ENCODE data around the gene SLC7A6.

Gene SLC7A6

GRCh38 chr16:68306633-68307032 is 42.3 kb downstream of the SLC7A6 start:
- TF ChIP-seq ISL1 (CRISPR knock-in tag; IDR thresholded peaks at IDR 0.05) (no peak), TSHZ2 (CRISPR knock-in tag; IDR thresholded peaks at IDR 0.05) (no peak), ZC3H10 (CRISPR knock-in tag; IDR thresholded peaks at IDR 0.05) (no peak), CSRNP3 (CRISPR knock-in tag; IDR thresholded peaks at IDR 0.05) (no peak), GLIS3 (CRISPR knock-in tag; IDR thresholded peaks at IDR 0.05) (no peak), CSDC2 (CRISPR knock-in tag; IDR thresholded peaks at IDR 0.05) (no peak), ZNF8 (CRISPR knock-in tag; IDR thresholded peaks at IDR 0.05) (no peak), ESRRG (CRISPR knock-in tag; IDR thresholded peaks at IDR 0.05) (no peak), PATZ1 (CRISPR knock-in tag; IDR thresholded peaks at IDR 0.05; ENCODE audit: borderline replicate concordance) (no peak), ZNF70 (CRISPR knock-in tag; IDR thresholded peaks at IDR 0.05) (no peak), ZNF565 (CRISPR knock-in tag; conservative IDR thresholded peaks at IDR 0.05; ENCODE audit: low read depth) (no peak), RARB (CRISPR knock-in tag; IDR thresholded peaks at IDR 0.05) (no peak), OSR1 (CRISPR knock-in tag; IDR thresholded peaks at IDR 0.05) (no peak), POU6F1 (CRISPR knock-in tag; IDR thresholded peaks at IDR 0.05; ENCODE audit: borderline replicate concordance, low read depth) (no peak), ZFP30 (CRISPR knock-in tag; IDR thresholded peaks at IDR 0.05) (no peak), TOX (CRISPR knock-in tag; IDR thresholded peaks at IDR 0.05; ENCODE audit: borderline replicate concordance) (no peak), CREB5 (CRISPR knock-in tag; IDR thresholded peaks at IDR 0.05; ENCODE audit: low read depth) (no peak), TCF4 (CRISPR knock-in tag; IDR thresholded peaks at IDR 0.05; ENCODE audit: borderline replicate concordance) (no peak), ARNTL (CRISPR knock-in tag; IDR thresholded peaks at IDR 0.05; ENCODE audit: borderline replicate concordance, low read depth) (no peak), BACH2 (CRISPR knock-in tag; IDR thresholded peaks at IDR 0.05; ENCODE audit: borderline replicate concordance) (no peak)
- ATAC-seq: no peak

GRCh38 chr16:68309799-68310198 is 45.5 kb downstream of the SLC7A6 start:
- no peak for TF ChIP-seq ISL1 (CRISPR knock-in tag; IDR thresholded peaks at IDR 0.05)
- TF ChIP-seq BACH2 (CRISPR knock-in tag; IDR thresholded peaks at IDR 0.05; ENCODE audit: borderline replicate concordance): no peak
- TF ChIP-seq GLIS3 (CRISPR knock-in tag; IDR thresholded peaks at IDR 0.05): no peak
- no peak for TF ChIP-seq ESRRG (CRISPR knock-in tag; IDR thresholded peaks at IDR 0.05)
- TF ChIP-seq OSR1 (CRISPR knock-in tag; IDR thresholded peaks at IDR 0.05): no peak
- no peak for TF ChIP-seq ZFP3 (CRISPR knock-in tag; IDR thresholded peaks at IDR 0.05)
- TF ChIP-seq SNAI2 (CRISPR knock-in tag; IDR thresholded peaks at IDR 0.05): no peak
- no peak for TF ChIP-seq TCF4 (CRISPR knock-in tag; IDR thresholded peaks at IDR 0.05; ENCODE audit: borderline replicate concordance)
- no peak for TF ChIP-seq RARB (CRISPR knock-in tag; IDR thresholded peaks at IDR 0.05)
- TF ChIP-seq CREB5 (CRISPR knock-in tag; IDR thresholded peaks at IDR 0.05; ENCODE audit: low read depth): no peak
- no peak for TF ChIP-seq ZNF8 (CRISPR knock-in tag; IDR thresholded peaks at IDR 0.05)
- no peak for TF ChIP-seq ZFP30 (CRISPR knock-in tag; IDR thresholded peaks at IDR 0.05)
- no peak for TF ChIP-seq POU6F1 (CRISPR knock-in tag; IDR thresholded peaks at IDR 0.05; ENCODE audit: borderline replicate concordance, low read depth)
- no peak for ATAC-seq

Data from SK-N-SH treated with all-trans-retinoic acid at 6 μM for 48 hours (cell line).